IMR-90 (cell line): ENCODE data around the gene TEDDM1. TPM values are rescaled to one million over a fixed set of nuclear protein-coding genes. Genes with fewer than 3 reads are reported as not detected.

Experiments used
- ATAC-seq: fragments of 200-7000 bp; cut with Tn5 transposase; 2 replicates; pipeline ENCODE4 v1.9.1; 2020; ENCODE audit warnings: low read depth, mild to moderate bottlenecking, moderate library complexity
- BruUV-seq: library from RNA; stranded (reverse); fragments of 400-500 nt; replicated peaks from 2 replicates; lab custom pipeline; 2021; lab: Mats Ljungman, UMichigan
- CTCF ChIA-PET: fragments of 300-600 bp; formaldehyde crosslinking; extraction: SDS; loops from one replicate; lab custom pipeline; 2021; ENCODE audit warnings: antibody characterized with exemption; lab: Yijun Ruan, JAX
- POLR2A ChIA-PET: fragments of 300-600 bp; sonication (Branson Sonifier 250); formaldehyde crosslinking; loops from one replicate; lab custom pipeline; 2022; ENCODE audit warnings: antibody characterized with exemption; ENCODE audit not compliant: unreplicated experiment; lab: Charles Lee
- DNase-seq: peaks from one replicate; pipeline ENCODE4 v3.0.0; 2013
- H2AFZ ChIP-seq: replicated peaks from 2 replicates; pipeline ENCODE3; 2013; ENCODE audit warnings: low read length, mild to moderate bottlenecking; ENCODE audit not compliant: poor library complexity
- H2AK5ac ChIP-seq: 2 replicates; pipeline ENCODE4 v1.6.1; 2013; ENCODE audit warnings: low read depth, low read length, inconsistent platforms
- H2AK9ac ChIP-seq: replicated peaks from 2 replicates; pipeline ENCODE3; 2013; ENCODE audit warnings: mild to moderate bottlenecking, low read depth, low read length, moderate library complexity; ENCODE audit not compliant: poor library complexity
- H2BK120ac ChIP-seq: 2 replicates; pipeline ENCODE4 v1.6.1; 2013; ENCODE audit warnings: low read depth, low read length, inconsistent platforms
- H2BK15ac ChIP-seq: 3 replicates; pipeline ENCODE4 v1.6.1; 2013; ENCODE audit warnings: low read depth, low read length, inconsistent platforms
- H2BK20ac ChIP-seq: 2 replicates; pipeline ENCODE4 v1.6.1; 2013; ENCODE audit warnings: low read depth, mild to moderate bottlenecking, inconsistent platforms, low read length, moderate library complexity
- H2BK5ac ChIP-seq: 2 replicates; pipeline ENCODE4 v1.6.1; 2013; ENCODE audit warnings: mild to moderate bottlenecking, low read depth, low read length, inconsistent platforms; ENCODE audit not compliant: poor library complexity, severe bottlenecking
- H3K14ac ChIP-seq: replicated peaks from 2 replicates; pipeline ENCODE4 v1.6.1; 2013; ENCODE audit warnings: low read depth, low read length, inconsistent platforms
- H3K18ac ChIP-seq: 2 replicates; pipeline ENCODE4 v1.6.1; 2013; ENCODE audit warnings: low read depth, low read length, control low read depth
- H3K23ac ChIP-seq: 2 replicates; pipeline ENCODE4 v1.6.1; 2013; ENCODE audit warnings: low read depth, low read length, inconsistent platforms
- H3K27ac ChIP-seq: 2 replicates; pipeline ENCODE4 v1.5.1; 2013; ENCODE audit warnings: mild to moderate bottlenecking, control low read depth, low read length; ENCODE audit not compliant: insufficient read depth
- H3K27me3 ChIP-seq: 2 replicates; pipeline ENCODE4 v1.6.1; 2013; ENCODE audit warnings: low read length; ENCODE audit not compliant: control insufficient read depth, insufficient read depth
- H3K36me3 ChIP-seq: 2 replicates; pipeline ENCODE4 v1.6.1; 2013; ENCODE audit warnings: low read length, mixed read lengths; ENCODE audit not compliant: control insufficient read depth, insufficient read depth
- H3K4ac ChIP-seq: 2 replicates; pipeline ENCODE4 v1.6.1; 2013; ENCODE audit warnings: low read depth, low read length, inconsistent platforms
- H3K4me1 ChIP-seq: 2 replicates; pipeline ENCODE4 v1.6.1; 2013; ENCODE audit warnings: low read length, mixed read lengths; ENCODE audit not compliant: control insufficient read depth, insufficient read depth
- H3K4me2 ChIP-seq: 2 replicates; pipeline ENCODE4 v1.6.1; 2013; ENCODE audit warnings: low read depth, mild to moderate bottlenecking, control low read depth, low read length, moderate library complexity
- H3K4me3 ChIP-seq: 2 replicates; pipeline ENCODE4 v1.5.1; 2013; ENCODE audit warnings: low read depth, mild to moderate bottlenecking, control low read depth, low read length, moderate library complexity; ENCODE audit not compliant: insufficient read depth
- H3K56ac ChIP-seq: 2 replicates; pipeline ENCODE4 v1.6.1; 2013; ENCODE audit warnings: low read length, inconsistent platforms; ENCODE audit not compliant: insufficient read depth; ENCODE audit errors: extremely low read depth
- H3K79me1 ChIP-seq, 2 experiments: 2 replicates each; pipeline ENCODE4 v1.6.1; 2013; ENCODE audit warnings: low read length in 2 of 2, inconsistent platforms in 1 of 2, low read depth in 1 of 2
- H3K9ac ChIP-seq: 2 replicates; pipeline ENCODE4 v1.6.1; 2013; ENCODE audit warnings: low read depth, low read length, control low read depth
- H3K9me1 ChIP-seq: 2 replicates; pipeline ENCODE4 v1.6.1; 2013; ENCODE audit warnings: low read length, inconsistent platforms; ENCODE audit not compliant: insufficient read depth
- H3K9me3 ChIP-seq: 2 replicates; pipeline ENCODE4 v1.6.1; 2013; ENCODE audit warnings: low read length; ENCODE audit not compliant: control insufficient read depth, insufficient read depth
- H4K20me1 ChIP-seq: 2 replicates; pipeline ENCODE4 v1.6.1; 2013; ENCODE audit warnings: low read length, inconsistent platforms; ENCODE audit not compliant: insufficient read depth
- H4K5ac ChIP-seq: 2 replicates; pipeline ENCODE4 v1.6.1; 2013; ENCODE audit warnings: mild to moderate bottlenecking, low read depth, low read length, control low read depth
- H4K8ac ChIP-seq, 2 experiments: 2 replicates each; pipeline ENCODE4 v1.6.1; 2013; ENCODE audit warnings: low read depth in 2 of 2, low read length in 2 of 2, control low read depth in 1 of 2, inconsistent platforms in 1 of 2
- H4K91ac ChIP-seq: 2 replicates; pipeline ENCODE4 v1.6.1; 2013; ENCODE audit warnings: low read depth, low read length, inconsistent platforms; ENCODE audit not compliant: insufficient read depth
- BHLHE40 ChIP-seq: fragments of 150-350 bp; IDR thresholded peaks from 2 replicates; pipeline ENCODE4 v1.6.1; 2016; ENCODE audit warnings: mild to moderate bottlenecking, low read depth, low read length
- CEBPB ChIP-seq: IDR thresholded peaks from 2 replicates; pipeline ENCODE4 v1.6.1; 2012; ENCODE audit warnings: low read depth, low read length, improper control_type of control experiment
- CHD1 ChIP-seq: IDR thresholded peaks from 2 replicates; pipeline ENCODE4 v1.6.1; 2012; ENCODE audit warnings: low read depth, low read length, improper control_type of control experiment
- FOS ChIP-seq: fragments of 150-350 bp; IDR thresholded peaks from 2 replicates; pipeline ENCODE4 v1.6.1; 2016; ENCODE audit warnings: low read depth, low read length
- MAFK ChIP-seq: IDR thresholded peaks from 2 replicates; pipeline ENCODE4 v1.6.1; 2012; ENCODE audit warnings: low read depth, low read length, improper control_type of control experiment
- MAZ ChIP-seq: IDR thresholded peaks from 2 replicates; pipeline ENCODE4 v1.6.1; 2012; ENCODE audit warnings: low read depth, mild to moderate bottlenecking, low read length, improper control_type of control experiment, moderate library complexity, borderline replicate concordance
- MXI1 ChIP-seq: IDR thresholded peaks from 2 replicates; pipeline ENCODE4 v1.6.1; 2012; ENCODE audit warnings: low read depth, mild to moderate bottlenecking, low read length, moderate library complexity, borderline replicate concordance
- NFE2L2 ChIP-seq: fragments of 150-350 bp; IDR thresholded peaks from 2 replicates; pipeline ENCODE4 v1.6.1; 2016; ENCODE audit warnings: low read depth, mild to moderate bottlenecking, low read length
- RAD21 ChIP-seq: IDR thresholded peaks from 2 replicates; pipeline ENCODE4 v1.6.1; 2012; ENCODE audit warnings: low read length, improper control_type of control experiment
- RCOR1 ChIP-seq: IDR thresholded peaks from 2 replicates; pipeline ENCODE4 v1.6.1; 2012; ENCODE audit warnings: mild to moderate bottlenecking, low read length, improper control_type of control experiment; ENCODE audit not compliant: insufficient replicate concordance
- RFX5 ChIP-seq: IDR thresholded peaks from 2 replicates; pipeline ENCODE4 v1.8.0; 2012; ENCODE audit warnings: low read depth, mild to moderate bottlenecking, low read length, moderate library complexity
- SMC3 ChIP-seq: fragments of 150-350 bp; IDR thresholded peaks from 2 replicates; pipeline ENCODE4 v1.6.1; 2016; ENCODE audit warnings: low read depth, mild to moderate bottlenecking, antibody characterized with exemption, low read length, moderate library complexity
- WGBS, 2 experiments: methylation state at CpG; one replicate each; pipeline versions ENCODE4 v1.1.5 to v1.1.7; 2013; ENCODE audit warnings: missing lambda C conversion rate in 2 of 2; ENCODE audit not compliant: insufficient read length in 1 of 2; ENCODE audit errors: extremely low coverage in 2 of 2; 5-methylcytosine and 5-hydroxymethylcytosine counted together
- dilution Hi-C: fragments of 300-500 bp; cut with HindIII; formaldehyde crosslinking; loops from one replicate; pipeline ENCODE4 v1.14.3; 2018; ENCODE audit warnings: low sequenced_read_pairs; ENCODE audit not compliant: unreplicated experiment
- in situ Hi-C: fragments of 300-500 bp; cut with MboI; formaldehyde crosslinking; loops from 3 replicates; pipeline ENCODE4 v1.14.3; 2019; ENCODE audit warnings: low sequenced_read_pairs, inconsistent platforms, mixed read lengths
- intact Hi-C: fragments of 100-400 bp; cut with micrococcal nuclease; formaldehyde crosslinking; loops from 2 replicates; pipeline ENCODE4 v1.10.0; 2022
- polyA plus RNA-seq, 3 experiments: library from polyadenylated mRNA; depleted of rRNA; stranded (reverse); fragments of >200 nt; gene quantifications; 2 replicates each; pipeline ENCODE4 v1.2.3, GENCODE V29; 2012; ENCODE audit warnings: low replicate concordance in 1 of 3
- total RNA-seq: library from RNA; depleted of rRNA; stranded (reverse); fragments of >200 nt; gene quantifications from 2 replicates; pipeline ENCODE4 v1.2.3, GENCODE V29; 2012
- TF ChIP-seq, protein P1 (sequence below): fragments of 150-350 bp; IDR thresholded peaks from 2 replicates; pipeline ENCODE4 v1.6.1; 2017; ENCODE audit warnings: mild to moderate bottlenecking, antibody characterized with exemption, low read length, low read depth
- TF ChIP-seq, protein P2 (sequence below): conservative IDR thresholded peaks from 2 replicates; pipeline ENCODE4 v1.5.1; 2012; ENCODE audit warnings: mild to moderate bottlenecking, low read depth, low read length, improper control_type of control experiment

Gene TEDDM1
- total and polyA plus RNA-seq, 2 of the 4 experiments (the other 2 are of a cell fraction) = not detected

- no peaks in the 10 kb centered on the region for H3K9me3 ChIP-seq
- no peak overlapping the region for H4K91ac ChIP-seq
- peak overlapping the region; percentile 66 for H2AK9ac ChIP-seq
- BruUV-seq = no TSS peak
- TF ChIP-seq CHD1 = no peak
- no peak for TF ChIP-seq BHLHE40
- TF ChIP-seq RCOR1 = no peak
- TF ChIP-seq RAD21 = no peak
- no peak for TF ChIP-seq MXI1
- TF ChIP-seq, protein P1, sequence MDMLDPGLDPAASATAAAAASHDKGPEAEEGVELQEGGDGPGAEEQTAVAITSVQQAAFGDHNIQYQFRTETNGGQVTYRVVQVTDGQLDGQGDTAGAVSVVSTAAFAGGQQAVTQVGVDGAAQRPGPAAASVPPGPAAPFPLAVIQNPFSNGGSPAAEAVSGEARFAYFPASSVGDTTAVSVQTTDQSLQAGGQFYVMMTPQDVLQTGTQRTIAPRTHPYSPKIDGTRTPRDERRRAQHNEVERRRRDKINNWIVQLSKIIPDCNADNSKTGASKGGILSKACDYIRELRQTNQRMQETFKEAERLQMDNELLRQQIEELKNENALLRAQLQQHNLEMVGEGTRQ = no peak
- TF ChIP-seq RFX5 = no peak
- no peak for TF ChIP-seq MAZ
- TF ChIP-seq FOS = no peak
- TF ChIP-seq MAFK = no peak
- TF ChIP-seq, protein P2, sequence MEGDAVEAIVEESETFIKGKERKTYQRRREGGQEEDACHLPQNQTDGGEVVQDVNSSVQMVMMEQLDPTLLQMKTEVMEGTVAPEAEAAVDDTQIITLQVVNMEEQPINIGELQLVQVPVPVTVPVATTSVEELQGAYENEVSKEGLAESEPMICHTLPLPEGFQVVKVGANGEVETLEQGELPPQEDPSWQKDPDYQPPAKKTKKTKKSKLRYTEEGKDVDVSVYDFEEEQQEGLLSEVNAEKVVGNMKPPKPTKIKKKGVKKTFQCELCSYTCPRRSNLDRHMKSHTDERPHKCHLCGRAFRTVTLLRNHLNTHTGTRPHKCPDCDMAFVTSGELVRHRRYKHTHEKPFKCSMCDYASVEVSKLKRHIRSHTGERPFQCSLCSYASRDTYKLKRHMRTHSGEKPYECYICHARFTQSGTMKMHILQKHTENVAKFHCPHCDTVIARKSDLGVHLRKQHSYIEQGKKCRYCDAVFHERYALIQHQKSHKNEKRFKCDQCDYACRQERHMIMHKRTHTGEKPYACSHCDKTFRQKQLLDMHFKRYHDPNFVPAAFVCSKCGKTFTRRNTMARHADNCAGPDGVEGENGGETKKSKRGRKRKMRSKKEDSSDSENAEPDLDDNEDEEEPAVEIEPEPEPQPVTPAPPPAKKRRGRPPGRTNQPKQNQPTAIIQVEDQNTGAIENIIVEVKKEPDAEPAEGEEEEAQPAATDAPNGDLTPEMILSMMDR = no peak
- no peak for TF ChIP-seq CEBPB
- no peak for TF ChIP-seq NFE2L2
- TF ChIP-seq SMC3 = no peak
- no peaks in the 10 kb centered on the region for H3K27me3 ChIP-seq
- H3K79me1 ChIP-seq = peaks cover 13 to 39% of the 10 kb centered on the region in 2 experiments
- H3K36me3 ChIP-seq = peaks cover 35% of the 10 kb centered on the region
- H3K14ac ChIP-seq = peak overlapping the region; percentile 84
- peak overlapping the region; percentile 91 for H3K4me3 ChIP-seq
- no peak overlapping the region for H4K8ac ChIP-seq
- peak overlapping the region; percentile 6; the same call in 1 of the 2 replicates for H2AK5ac ChIP-seq
- in situ Hi-C loops (loop anchor here (10.0 kb wide), 1 partner anchor 305 kb away; no protein-coding TSS in a partner anchor), intact Hi-C loops (no loop called here), dilution Hi-C loops (no loop called here)
- no peak for DNase-seq
- H3K18ac ChIP-seq = no peak overlapping the region
- H2AFZ ChIP-seq = no peak overlapping the region
- H2BK15ac ChIP-seq = no peak overlapping the region
- H3K23ac ChIP-seq = peak overlapping the region; percentile 97
- CTCF ChIA-PET = interaction anchor here (2.0 kb wide), 1 partner anchor 246 kb away, joined by 7 read pairs; no protein-coding TSS in a partner anchor
- H3K4me1 ChIP-seq = peaks cover 3% of the 10 kb centered on the region
- H3K9me1 ChIP-seq = peaks cover 9% of the 10 kb centered on the region; the same call in 1 of the 2 replicates
- POLR2A ChIA-PET = no interaction called here
- H4K20me1 ChIP-seq = peaks cover 27% of the 10 kb centered on the region
- peak overlapping the region; percentile 26; the same call in 1 of the 2 replicates for H3K27ac ChIP-seq
- H4K5ac ChIP-seq = no peak overlapping the region
- H2BK120ac ChIP-seq = no peak overlapping the region
- ATAC-seq = no peak
- H2BK20ac ChIP-seq = no peak overlapping the region
- peak overlapping the region; percentile 33; the same call in 1 of the 2 replicates for H3K4ac ChIP-seq
- peak overlapping the region; percentile 81 for H3K9ac ChIP-seq
- no peak overlapping the region for H2BK5ac ChIP-seq
- no peak overlapping the region; the same call in 1 of the 2 replicates for H3K56ac ChIP-seq
- whole genome bisulfite sequencing, 2 experiments = 0% methylated on average over 4 of the region's 13 CpGs; no CpG with 5 or more reads in 1 of the 2 experiments
- peak overlapping the region; percentile 98 for H3K4me2 ChIP-seq
Measured at GRCh38 chr1:182389619-182390047, 10.8 kb downstream of the TEDDM1 start.
